GM21619 (cell line): Measurements from ENCODE around the gene MAML3.

Source experiments
- ATAC-seq: cut with Tn5 transposase; IDR thresholded peaks from one replicate; pipeline ENCODE4 v1.9.1; 2021; ENCODE audit not compliant: unreplicated experiment

MAML3 gene

DNA sequence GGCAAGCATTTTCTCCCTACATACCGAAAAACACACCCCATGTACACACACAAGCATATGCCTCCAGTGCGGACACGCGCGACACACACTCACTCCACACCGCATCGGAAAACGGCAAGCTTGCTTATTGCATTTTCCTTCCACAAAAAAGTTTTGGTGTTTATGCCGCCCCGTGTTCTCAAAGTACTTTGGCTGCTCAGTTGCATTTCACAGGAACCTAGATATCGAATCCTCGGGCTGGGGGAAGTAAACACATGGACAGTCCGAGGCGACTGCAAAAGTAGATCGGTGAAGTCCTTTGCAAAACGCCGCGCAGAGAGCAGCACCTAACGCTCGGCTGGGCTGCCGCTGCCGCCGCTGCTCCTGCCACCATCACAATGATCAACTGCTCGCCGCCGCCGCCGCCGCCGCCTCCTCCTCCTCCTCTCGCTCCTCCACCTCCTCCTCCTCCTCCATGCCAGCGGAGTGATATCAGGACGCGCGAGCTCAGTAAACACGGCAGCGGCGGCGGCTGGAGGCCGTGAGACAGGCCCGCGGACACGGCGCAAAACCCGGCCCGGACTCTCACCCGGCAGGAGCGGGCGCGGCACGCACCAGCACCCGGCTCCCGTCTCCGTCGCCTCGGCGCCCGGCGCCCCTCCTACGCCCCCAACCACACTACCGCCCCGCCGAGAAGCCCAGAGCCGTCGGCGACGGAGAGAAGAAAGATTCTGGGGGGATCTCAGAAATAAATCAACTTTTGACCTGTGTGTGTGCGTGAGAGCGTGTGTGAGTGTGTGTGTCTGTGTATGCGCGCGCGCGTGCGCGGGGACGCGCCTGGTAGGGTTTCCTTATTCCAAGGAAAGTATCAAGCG lies at the start of gene MAML3:
Gene MAML3 (minus strand): TSS at position 467 of the 854 bp plus-strand sequence. CDS start 857 bp downstream, outside the sequence.
- peak; percentile 37 for ATAC-seq

DNA sequence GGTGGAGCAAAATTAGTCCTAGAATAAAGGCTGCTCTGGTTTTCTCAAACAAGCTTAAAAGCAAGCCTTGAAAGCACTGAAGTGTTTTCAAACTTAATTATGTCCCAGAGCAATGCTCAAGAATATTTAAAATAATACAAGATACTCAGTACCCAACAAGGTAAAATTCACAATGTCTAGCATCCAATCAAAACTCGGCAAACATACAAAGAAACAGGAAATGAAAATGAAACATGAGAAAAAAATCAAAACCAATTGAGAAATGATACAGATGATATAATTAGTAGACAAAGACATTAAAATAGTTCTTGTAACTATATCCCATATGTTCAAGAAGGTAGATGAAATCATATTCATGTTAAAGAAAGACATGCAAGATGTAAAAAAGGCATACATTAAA lies 45.0 kb upstream of the MAML3 start:
- no peak for ATAC-seq

DNA sequence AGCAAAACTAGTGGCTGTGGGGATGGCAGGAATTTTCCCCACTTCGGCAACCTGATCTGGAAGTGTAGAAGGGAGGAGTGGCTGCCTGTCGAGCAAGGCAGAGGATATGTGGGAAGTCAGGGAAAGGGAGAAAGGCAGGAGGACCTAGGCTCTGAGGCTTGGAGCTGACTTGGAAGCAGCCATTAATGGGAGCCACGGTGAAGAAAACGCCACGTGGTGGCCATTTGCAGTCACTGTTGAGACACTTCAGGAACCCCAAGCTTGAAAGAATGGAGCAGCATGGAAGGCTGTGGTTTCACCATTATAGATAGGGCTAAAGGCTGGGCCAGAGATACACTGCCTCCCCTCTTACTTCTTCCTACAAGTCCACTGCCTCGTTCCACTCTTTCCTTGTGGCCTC lies 41.8 kb upstream of the MAML3 start:
- ATAC-seq: no peak

DNA sequence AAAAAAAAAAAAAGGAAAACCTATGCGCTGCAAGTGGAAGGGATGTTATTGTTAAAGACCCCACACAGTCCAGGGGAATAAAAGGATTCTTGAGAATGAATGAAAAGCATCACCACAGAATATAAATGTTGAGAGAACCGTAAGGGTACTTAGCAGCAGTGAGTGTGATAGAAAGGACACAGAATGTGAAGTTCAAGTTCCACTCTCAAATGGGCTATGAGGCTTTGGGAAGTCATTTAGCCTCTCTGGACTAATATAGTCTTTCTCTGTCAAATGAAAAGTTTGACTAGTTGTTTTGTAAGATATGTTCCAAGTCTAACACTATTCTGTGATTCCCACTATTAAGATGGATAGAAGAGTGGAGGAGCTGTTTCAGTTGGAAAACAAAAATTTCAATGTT lies 35.8 kb upstream of the MAML3 start:
- ATAC-seq: no peak

DNA sequence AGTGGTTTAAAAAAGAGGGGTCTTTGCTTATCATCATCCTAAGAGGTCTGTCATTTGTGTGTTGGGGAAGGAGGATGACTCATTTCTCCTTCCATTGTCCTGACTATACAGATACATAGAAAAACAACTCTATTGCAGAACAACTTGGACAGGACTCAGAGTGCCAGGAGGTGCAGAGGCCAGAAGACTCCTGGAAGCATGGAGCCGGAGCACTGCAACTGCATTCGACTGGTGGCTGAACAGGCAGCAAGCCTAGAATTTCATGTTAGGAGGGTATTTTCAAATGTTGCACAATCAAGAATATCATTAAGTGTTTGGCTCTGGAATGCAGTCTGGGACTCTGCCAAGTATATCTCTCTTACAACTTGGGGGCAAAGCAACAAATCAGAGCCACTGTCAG lies 35.0 kb upstream of the MAML3 start:
- no peak for ATAC-seq

DNA sequence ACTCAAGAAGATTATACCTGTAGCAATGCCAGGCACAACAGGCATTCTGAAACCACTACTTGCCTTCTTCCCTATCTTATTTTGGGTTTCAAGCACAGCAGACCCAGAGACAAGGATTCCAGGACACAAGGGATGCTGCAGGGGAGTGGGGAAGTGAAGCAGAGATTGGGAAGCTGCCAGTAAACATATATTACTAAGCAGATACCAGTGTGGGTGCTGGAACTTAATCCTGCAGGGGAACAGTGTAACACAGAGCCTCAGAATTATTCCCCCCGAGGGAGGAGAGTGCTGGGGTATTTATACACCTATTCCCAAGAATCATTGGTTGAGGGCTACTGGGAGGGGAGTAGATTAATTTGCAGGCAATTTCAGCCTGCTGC lies 33.3 kb upstream of the MAML3 start:
- ATAC-seq: no peak

DNA sequence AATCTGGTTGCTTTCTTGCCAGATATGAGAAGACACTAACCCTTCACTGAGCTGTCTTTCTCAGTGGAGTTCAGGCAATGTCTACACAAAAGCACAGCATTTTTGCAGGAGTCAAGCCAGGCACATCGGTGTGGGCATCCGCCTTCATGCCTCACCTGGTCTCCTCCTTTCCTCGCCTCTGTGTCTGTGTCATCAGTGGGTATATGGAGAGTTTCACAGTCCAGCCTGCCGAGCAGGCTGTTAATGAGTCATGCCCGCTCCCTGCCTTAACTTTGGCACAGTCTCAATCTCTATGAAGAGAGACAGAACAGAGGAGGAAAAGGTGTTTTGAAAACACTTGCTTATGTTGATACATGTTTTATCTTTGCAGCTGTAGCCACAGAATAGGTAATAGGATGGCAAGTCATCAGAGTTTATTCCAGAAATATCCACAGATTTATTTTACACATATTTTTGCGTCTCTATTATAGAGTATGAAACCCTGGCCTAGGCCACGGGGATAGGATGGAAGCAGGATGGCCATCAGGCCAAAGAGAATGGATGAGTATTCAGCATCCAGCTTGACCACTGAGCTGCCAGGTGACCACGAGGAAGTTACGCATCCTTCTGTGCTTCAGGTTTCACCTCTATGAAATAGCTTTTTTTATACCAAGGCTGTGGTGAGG lies 32.8 kb upstream of the MAML3 start:
- no peak for ATAC-seq

DNA sequence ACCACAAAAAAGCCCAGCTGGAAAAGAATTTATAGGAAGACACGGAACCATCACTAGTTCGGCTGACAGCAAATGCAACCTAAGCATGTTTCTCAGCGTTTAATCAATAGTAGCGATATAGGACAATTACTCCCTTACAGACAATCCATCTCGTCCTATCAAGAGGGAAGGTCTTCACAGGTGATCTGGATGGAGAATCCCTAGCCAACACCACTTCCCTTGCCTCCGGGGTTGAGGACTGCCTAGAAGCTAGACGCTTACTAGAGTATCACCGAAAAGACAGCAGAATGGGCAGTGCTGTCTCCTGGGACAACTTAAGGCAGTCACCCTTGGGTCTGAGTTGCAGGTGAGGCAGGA lies 32.1 kb upstream of the MAML3 start:
- no peak for ATAC-seq

DNA sequence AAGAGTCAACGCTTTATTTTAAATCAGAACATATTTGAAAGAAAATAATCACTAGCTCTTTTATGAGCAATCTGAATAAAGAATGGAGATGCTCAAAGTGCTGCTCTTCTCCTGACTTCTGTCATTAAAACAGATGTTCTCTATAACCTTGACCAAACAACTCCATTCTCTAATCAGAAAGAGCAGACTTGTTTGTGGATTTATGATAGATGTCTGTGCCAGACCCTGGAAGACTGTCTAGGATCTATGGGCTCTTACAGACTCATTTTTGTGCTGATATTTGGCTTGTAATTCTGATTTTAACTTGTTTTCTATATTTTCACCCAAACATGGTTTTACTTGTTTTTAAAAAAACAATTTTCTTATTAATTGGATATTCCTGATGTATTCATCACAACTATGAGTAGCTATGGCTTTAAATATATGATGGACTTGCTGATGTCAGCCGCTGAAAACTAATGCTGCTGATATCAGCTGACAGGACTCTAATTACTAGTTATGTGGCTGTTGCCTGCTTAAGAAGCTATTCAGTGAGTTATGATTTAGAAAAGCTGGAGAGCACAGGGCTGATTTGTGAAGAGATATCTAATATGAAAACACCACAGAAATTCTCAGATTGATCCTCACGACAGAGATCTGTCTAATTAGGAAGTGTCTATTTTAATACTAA lies 31.6 kb upstream of the MAML3 start:
- ATAC-seq: no peak

DNA sequence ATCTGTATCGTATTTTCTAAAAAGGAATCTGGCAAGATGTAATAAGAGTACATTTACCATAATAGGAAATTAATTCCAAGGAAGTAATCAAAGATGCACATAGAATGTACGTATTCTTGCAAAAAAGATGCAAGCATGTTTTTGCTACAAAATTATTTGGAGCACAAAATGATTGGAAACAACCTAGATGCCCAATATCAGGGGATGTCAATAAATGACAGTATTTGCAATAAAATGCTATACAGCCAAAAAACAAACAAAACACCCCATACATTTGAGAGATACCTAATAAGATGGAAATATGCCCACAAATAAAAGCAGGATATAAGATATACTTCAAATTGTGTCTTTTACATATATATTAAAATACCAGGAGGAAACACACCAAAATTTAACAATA lies 29.3 kb upstream of the MAML3 start:
- ATAC-seq: no peak

DNA sequence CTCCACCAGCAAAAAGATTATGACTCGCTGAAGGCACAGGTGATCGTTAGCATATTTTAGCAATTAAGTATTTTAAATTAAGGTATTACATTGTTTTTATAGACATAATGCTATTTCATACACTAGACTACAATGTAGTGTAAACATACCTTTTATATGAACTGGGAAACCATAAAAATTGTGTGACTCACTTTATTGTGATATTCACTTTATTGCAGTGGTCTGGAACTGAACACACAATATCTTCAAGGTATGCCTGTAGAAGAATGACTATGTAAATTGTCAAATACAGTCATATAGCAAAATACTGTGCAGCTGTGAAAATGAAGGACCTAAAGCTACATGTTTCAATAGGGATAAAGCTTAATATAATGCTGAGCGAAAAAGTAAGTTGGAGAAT lies 26.6 kb upstream of the MAML3 start:
- no peak for ATAC-seq

DNA sequence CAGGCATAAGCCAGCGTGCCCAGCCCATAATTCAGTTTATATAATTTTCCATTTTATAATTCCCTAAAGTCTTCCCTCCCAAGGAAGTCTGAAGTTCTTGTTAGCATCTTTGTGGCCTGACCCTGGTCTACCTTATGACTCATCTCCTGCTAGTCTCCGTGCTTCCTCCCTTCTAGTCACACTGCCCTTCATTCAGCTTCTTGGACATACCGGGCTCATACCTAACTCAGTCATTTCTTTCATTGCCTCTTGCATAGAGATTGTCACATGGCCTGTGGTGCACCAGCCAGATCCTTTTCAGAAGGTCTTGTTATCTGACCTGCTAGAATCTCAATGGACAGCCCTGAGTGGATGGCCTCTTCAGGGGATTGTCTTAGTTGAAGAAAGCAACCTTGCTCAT lies 22.8 kb upstream of the MAML3 start:
- ATAC-seq: no peak

DNA sequence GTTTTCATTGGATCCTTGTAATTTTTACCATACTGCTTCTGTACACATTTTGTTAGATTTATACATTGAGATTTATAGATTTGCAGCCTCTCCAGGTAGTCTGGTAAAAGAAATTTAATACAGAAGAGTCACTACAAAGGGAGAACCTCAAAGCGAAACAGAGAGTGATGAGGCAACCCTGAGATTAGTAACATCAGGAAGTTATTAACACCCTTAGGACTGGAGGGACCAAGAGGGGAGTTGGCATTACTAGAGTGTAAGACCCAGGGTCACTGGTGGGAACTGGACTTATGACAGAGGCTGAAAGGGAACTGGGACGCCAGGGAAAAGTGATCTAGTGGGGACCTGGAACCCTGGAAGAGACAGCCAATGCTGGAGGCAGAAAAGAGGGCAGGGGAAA lies 20.6 kb upstream of the MAML3 start:
- peak; percentile 51 for ATAC-seq

DNA sequence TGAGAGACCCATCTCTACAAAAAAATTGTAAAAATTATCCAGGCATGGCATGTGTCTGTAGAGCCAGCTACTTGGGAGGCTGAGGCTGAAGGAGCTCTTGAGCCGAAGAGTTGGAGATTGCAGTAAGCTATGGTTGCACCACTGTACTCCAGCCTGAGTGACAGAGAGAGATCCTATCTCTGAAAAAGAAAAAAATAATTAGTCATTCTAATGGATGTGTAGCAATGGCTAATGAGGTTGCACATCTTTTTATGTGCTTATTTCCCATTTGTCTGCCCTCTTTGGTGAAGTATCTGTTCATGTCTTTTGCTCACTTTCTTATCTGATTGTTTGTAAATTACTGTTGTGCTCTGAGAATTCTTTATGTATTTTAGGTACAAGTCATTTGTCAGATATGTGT lies 19.0 kb upstream of the MAML3 start:
- no peak for ATAC-seq

DNA sequence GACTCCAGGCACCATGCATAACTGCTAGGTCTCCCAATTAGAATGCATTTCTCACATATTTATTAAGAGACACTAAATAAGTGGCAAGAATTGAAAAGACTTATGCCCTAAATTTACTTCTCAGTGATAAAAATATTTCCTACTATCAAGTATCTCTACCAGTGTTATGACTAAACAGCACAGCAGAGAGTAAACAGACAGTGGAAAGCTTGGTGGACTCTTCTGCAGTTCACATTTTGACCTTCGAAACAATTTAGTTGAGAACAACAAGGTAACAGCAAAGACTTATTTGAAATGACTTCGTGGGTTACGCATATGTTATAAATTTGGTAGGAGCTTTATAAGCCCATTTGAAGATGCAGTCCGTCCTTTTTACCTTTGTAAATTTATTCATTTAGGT lies 16.3 kb upstream of the MAML3 start:
- no peak for ATAC-seq

DNA sequence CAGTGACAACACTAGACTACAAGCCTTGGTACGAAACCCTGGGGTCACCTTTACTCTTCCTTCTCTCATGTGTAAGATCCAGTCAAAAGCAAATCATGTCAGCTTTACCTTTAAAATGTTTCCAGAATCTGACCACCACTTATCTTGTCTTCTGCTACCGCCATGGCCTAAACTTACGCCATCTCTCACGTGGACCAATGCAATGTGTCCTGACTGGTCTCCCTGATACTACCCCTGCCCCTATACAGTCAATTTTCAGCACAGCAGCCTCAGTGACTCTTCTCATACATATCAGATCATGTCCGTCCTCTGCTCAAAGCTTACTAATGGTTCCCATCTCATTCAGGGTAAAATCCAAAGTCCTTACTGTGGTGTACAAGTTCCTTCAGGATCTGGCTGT lies 15.0 kb upstream of the MAML3 start:
- ATAC-seq: no peak

DNA sequence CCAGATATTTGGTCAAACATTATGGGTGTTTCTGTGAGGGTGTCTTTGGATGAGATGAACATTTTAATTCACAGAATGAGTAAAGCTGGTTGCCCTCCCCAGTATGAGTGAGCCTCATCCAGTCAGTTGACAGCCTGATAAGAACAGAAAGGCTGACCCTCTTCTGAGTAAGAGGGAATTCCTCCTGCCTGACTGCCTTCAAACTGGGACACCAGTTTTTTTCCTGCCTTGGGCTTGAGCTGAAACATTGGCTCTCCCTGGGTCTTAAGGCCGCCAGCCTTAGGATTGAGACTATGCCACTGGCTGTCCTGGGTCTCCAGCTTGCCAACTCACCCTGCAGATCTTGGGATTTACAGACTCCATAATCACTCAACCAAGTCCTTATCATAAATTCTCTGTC lies 14.5 kb upstream of the MAML3 start:
- ATAC-seq: no peak

DNA sequence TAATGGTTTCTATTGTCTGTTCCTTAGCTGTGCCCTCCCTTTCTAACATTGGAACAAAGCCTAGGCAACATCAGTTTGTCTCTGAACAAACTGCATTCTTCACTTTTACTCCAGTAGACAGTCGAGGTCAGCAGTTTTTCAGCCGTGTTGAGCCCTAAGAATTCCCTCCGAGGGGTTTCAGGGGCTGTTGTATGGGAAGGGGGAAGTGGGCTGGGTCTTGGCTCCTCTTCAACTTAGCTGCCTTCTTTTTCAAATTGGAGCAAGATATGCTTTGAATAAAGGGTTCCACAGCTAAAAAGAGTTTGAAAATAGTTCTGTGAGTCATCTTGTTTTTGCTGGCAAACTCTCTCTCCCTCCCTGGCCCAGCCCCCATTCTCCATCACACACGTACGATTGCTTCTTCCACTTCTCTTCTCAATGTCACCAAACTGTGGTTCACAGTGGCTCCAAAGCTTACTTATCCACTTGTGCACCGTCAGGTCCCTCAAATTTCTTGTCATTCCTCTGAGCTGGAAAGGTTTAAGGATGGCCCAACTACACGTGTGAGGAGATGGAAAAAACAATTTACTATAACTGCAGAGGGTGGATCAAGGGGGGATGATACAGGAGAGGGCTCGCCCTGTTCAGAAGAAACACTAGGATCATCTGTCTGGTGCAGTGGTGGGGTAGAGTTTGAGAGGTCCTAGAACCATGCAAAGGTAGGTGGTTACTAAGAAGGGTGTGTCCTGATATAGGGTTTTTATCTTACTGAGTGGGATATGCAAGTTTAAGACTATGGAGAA lies 9.2 kb upstream of the MAML3 start:
- no peak for ATAC-seq

DNA sequence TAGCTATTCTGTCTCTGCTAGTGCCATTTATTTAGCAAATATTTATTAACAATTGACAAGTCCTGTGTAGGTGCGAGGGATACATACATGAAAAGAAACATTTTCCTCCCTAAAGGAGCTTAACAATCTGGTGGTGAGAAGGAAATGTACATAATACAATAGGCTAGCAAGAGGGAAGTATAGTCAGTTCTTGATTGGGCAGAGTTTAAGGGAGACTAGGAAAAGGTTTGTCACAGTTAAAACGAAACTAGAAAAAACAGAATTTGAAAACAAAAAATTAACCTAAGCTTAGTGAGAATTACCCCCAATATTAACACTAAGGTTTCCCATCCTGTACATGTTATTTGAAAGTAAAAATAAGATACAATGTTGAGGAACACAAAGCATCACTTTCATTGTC lies 8.6 kb upstream of the MAML3 start:
- ATAC-seq: no peak

DNA sequence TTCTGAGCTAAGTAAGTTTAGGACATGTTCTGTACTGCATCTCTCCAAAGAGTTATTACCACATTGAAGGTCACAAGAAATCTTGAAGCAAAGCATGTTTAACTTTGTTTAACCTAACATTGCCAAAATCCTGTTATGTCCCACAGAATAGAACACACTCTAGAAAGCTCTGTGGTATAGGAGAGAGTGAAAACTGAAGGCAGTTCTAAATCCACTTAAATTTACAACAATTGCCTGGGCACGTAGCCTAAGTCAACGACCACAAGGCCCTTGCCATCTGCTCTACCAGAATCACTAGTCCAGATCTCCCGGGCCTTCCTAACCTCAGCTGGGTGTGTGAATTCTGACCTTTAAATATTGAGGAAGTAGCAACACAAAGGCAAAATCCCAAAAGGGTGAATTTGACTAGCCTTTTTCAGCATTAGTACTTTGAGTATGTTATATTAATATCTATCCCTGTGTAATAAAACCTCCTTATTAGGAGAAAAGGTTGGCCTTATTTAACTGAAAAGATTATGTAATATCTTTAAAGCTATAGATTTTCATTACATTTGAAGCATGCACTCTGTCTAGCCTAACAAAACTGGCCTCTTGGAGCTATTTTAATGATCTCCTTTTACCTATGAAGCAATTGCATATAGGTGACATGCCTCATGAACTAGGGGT lies 4.5 kb upstream of the MAML3 start:
- ATAC-seq: no peak

DNA sequence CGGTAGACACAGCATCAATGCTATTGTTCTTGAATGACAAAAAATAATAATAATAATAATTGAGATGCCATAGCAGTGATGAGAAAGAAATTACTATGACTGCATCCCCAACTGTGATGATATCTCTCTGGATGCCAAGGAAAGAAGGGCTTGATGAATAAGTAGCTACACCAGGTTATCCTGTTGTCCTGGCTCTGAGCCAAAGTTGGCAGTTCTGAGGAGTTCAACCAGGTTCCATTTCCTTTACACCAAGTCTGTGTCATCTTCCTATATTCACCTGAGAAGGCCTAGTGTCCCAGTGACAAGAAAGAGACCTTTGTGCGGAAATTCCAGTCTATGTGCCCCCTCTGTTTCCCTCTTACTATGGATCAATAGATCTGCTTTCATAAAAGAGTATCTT lies 3.4 kb upstream of the MAML3 start:
- no peak for ATAC-seq
